ENCODE results near the gene TTYH2. TPM values are rescaled to one million over a fixed set of nuclear protein-coding genes. Genes with fewer than 3 reads are reported as not detected.

TTYH2 gene
- total RNA-seq, 1 experiment from 2014 or later: 15.4 TPM

GRCh38 chr17:74296548-74296936, 83.2 kb downstream of the TTYH2 start:
- no TSS peak for BruUV-seq (replicated peaks)
- CTCF ChIA-PET: interaction anchor here (0.6 to 0.7 kb wide), 2 partner anchors 37 to 82 kb away, joined by 4 to 6 read pairs; no protein-coding TSS in a partner anchor
- H3K9me3 ChIP-seq (ENCODE audit: low read depth, low read length, poor library complexity, severe bottlenecking): no peaks in the 10 kb centered on the region

GRCh38 chr17:74297941-74298340, 84.6 kb downstream of the TTYH2 start:
- no peak for TF ChIP-seq EZH2 (IDR thresholded peaks at IDR 0.05; ENCODE audit: borderline replicate concordance, low read depth, low read length, poor library complexity, severe bottlenecking)
- no peak for TF ChIP-seq CTCF (conservative IDR thresholded peaks at IDR 0.05; ENCODE audit: low read depth, low read length)
- no peak overlapping the region for H3K27ac ChIP-seq (ENCODE audit: low read depth, low read length, poor library complexity, severe bottlenecking)
- CTCF ChIA-PET: interaction anchor here (0.6 kb wide), 1 partner anchor 70 kb away, joined by 3 read pairs; no protein-coding TSS in a partner anchor
- H3K27me3 ChIP-seq (replicated peaks; ENCODE audit: insufficient read depth, low read depth, low read length, poor library complexity): no peaks in the 10 kb centered on the region
- DNase-seq (ENCODE audit: low spot score): no peak
- POLR2A ChIA-PET (ENCODE audit: low non-redundant PET): no interaction called here
- BruUV-seq (replicated peaks): no TSS peak
- H3K9me3 ChIP-seq (ENCODE audit: low read depth, low read length, poor library complexity, severe bottlenecking): no peaks in the 10 kb centered on the region
- H3K4me3 ChIP-seq (ENCODE audit: low read depth, low read length, poor library complexity, severe bottlenecking): no peak overlapping the region
- intact Hi-C loops (cut with micrococcal nuclease; ENCODE audit: unreplicated experiment): loop anchor here (5.0 kb wide), 1 partner anchor 86 kb away; the partner anchor contains the start of gene TTYH2
- no peaks in the 10 kb centered on the region for H3K4me1 ChIP-seq (ENCODE audit: insufficient read depth, low read length, poor library complexity, severe bottlenecking)
- no peaks in the 10 kb centered on the region for H3K36me3 ChIP-seq (ENCODE audit: insufficient read depth, low read length, poor library complexity, severe bottlenecking)

More at GRCh38 chr17:74296548-74296936, 83.2 kb downstream of the TTYH2 start:
- no peak overlapping the region for H3K4me3 ChIP-seq (ENCODE audit: low read depth, low read length, poor library complexity, severe bottlenecking)
- no peak overlapping the region for H3K27ac ChIP-seq (ENCODE audit: low read depth, low read length, poor library complexity, severe bottlenecking)
- peak; percentile 48 for DNase-seq (ENCODE audit: low spot score)
- H3K36me3 ChIP-seq (ENCODE audit: insufficient read depth, low read length, poor library complexity, severe bottlenecking): no peaks in the 10 kb centered on the region
- no peaks in the 10 kb centered on the region for H3K27me3 ChIP-seq (replicated peaks; ENCODE audit: insufficient read depth, low read depth, low read length, poor library complexity)
- POLR2A ChIA-PET (ENCODE audit: low non-redundant PET): no interaction called here
- no peaks in the 10 kb centered on the region for H3K4me1 ChIP-seq (ENCODE audit: insufficient read depth, low read length, poor library complexity, severe bottlenecking)
- TF ChIP-seq CTCF (conservative IDR thresholded peaks at IDR 0.05; ENCODE audit: low read depth, low read length): peak; percentile 58
- TF ChIP-seq EZH2 (IDR thresholded peaks at IDR 0.05; ENCODE audit: borderline replicate concordance, low read depth, low read length, poor library complexity, severe bottlenecking): no peak
- intact Hi-C loops (cut with micrococcal nuclease; ENCODE audit: unreplicated experiment): loop anchor here (5.0 kb wide), 1 partner anchor 84 kb away; the partner anchor contains the start of gene TTYH2

- CTCF ChIA-PET: no interaction called here
- intact Hi-C loops (cut with micrococcal nuclease; ENCODE audit: unreplicated experiment): loop anchor here (5.0 kb wide), 1 partner anchor 86 kb away; the partner anchor contains the start of gene TTYH2
- Histone ChIP-seq H3K27me3 (replicated peaks; ENCODE audit: insufficient read depth, low read depth, low read length, poor library complexity) (no peaks in the 10 kb centered on the region), H3K36me3 (ENCODE audit: insufficient read depth, low read length, poor library complexity, severe bottlenecking) (no peaks in the 10 kb centered on the region), H3K4me3 (ENCODE audit: low read depth, low read length, poor library complexity, severe bottlenecking) (no peak overlapping the region), H3K27ac (ENCODE audit: low read depth, low read length, poor library complexity, severe bottlenecking) (no peak overlapping the region), H3K9me3 (ENCODE audit: low read depth, low read length, poor library complexity, severe bottlenecking) (no peaks in the 10 kb centered on the region), H3K4me1 (ENCODE audit: insufficient read depth, low read length, poor library complexity, severe bottlenecking) (no peaks in the 10 kb centered on the region)
- TF ChIP-seq EZH2 (IDR thresholded peaks at IDR 0.05; ENCODE audit: borderline replicate concordance, low read depth, low read length, poor library complexity, severe bottlenecking) (no peak), CTCF (conservative IDR thresholded peaks at IDR 0.05; ENCODE audit: low read depth, low read length) (no peak)
- no TSS peak for BruUV-seq (replicated peaks)
- DNase-seq (ENCODE audit: low spot score): no peak
- POLR2A ChIA-PET (ENCODE audit: low non-redundant PET): no interaction called here
Observed at GRCh38 chr17:74298778-74299177, 85.4 kb downstream of the TTYH2 start.
